G401.6 (cell line): ENCODE results near the gene CDK5RAP2.
A peak's percentile ranks its signal among the peaks of the same experiment; 100 is the strongest.
"Not testable (repeated sequence)": the region's sequence is repeated elsewhere in the genome, so short reads cannot be mapped to it uniquely, and the experiment has no call there.

Experiments used
- FAIRE-seq: peaks from 2 replicates; lab custom pipeline; 2012; peaks lifted over from hg19 to GRCh38; lab: Jason Lieb, UNC

The CDK5RAP2 gene

DNA sequence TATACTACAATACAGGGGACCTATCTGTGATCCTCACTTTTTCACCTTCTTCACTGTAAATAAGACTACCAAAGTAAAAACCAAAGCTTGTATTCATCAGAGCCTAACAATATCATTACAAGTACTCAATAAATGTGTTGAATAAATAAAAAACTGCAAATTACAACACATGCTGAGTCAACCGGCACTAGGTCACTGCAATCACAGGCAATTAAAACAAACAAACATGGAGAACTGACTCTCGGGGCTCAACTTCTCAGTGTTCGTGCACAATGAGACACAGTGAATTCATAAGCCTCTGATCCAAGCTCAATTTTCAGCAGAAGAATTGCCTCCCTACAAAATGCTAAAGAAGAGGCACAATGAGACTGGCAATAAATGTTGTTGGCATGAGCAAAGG is 69.2 kb downstream of the CDK5RAP2 start:
- no peak for FAIRE-seq

DNA sequence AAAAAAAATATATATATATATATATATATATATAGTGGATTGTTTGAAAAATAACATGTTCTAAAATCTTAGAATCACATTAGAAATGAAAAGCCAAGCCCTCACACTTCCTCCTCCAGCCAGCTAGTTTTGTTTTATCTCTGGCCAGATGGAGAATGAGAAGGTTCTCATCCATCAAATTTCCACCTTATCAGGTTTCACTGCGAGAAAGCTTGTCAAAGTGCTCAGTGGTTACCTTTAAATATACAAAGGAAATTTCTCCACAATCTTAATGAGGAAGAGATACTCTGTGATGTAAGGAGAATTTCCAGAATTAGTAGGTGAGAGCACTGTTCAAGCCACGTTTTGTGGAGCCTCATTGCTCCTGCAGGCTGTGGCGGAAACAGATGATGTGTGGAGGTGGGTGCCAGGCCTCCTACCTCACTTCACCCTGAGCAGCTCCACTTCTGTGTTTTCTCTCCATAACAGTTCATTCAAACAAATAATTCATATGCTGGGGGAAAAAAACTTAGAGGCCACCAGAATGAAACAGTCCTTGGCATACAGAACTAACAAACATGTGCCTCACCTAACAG is 71.9 kb downstream of the CDK5RAP2 start:
- no peak for FAIRE-seq

DNA sequence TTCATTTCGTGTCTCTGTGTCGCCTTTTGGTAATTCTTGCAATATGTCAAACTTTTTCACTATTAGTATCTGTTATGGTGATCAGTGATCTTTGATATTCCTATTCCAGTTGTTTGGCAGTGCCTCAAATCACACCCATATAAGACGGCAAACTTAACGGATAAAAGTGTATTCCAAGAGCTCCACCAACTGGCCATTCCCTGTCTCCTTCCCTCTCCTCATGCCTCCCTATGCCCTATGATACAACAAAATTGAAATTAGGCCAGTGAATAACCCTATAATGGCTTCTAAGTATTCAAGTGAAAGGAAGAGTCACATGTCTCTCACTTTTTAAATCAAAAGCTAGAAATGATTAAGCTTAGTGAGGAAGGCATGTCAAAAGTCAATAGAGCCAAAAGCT is 74.8 kb downstream of the CDK5RAP2 start:
- no peak for FAIRE-seq

DNA sequence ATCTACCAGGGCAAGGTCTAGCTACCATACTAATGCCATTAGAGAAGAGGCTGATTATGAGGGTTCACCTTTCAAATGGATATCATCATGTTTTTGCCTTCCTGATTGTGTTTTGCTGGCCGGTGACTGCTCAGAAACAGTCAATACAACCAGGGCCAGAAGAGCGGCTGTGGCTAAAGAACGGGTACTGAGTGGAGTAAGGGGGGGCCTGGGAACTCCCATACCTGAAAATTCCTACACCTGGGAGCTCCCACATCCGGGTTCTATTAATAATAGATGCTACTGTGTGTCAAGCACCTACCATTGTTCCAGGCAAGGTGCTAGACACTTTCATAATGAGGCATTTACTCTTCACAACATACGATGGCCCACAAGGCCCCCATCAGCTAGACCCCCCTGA is 79.2 kb downstream of the CDK5RAP2 start:
- no peak for FAIRE-seq

DNA sequence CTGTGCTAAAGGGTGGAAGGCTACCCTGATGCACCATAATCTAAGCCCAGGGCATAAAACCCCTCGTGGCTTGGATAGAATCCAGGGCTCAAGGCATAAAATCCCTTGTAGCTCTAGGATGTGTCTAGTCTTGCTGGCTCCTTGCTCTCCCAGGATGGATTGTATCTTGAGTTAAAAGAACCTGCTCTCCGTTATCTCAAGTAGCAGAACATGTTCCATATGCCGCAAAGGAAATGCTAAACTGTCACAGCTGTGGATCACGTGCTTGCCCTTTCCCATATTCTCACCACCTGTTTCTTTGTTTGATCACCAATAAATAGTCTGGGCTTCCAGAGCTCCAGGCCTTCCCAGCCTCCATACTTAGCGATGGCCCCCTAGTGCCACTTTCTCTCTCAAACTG is 82.1 kb downstream of the CDK5RAP2 start:
- not testable (repeated sequence) for FAIRE-seq

DNA sequence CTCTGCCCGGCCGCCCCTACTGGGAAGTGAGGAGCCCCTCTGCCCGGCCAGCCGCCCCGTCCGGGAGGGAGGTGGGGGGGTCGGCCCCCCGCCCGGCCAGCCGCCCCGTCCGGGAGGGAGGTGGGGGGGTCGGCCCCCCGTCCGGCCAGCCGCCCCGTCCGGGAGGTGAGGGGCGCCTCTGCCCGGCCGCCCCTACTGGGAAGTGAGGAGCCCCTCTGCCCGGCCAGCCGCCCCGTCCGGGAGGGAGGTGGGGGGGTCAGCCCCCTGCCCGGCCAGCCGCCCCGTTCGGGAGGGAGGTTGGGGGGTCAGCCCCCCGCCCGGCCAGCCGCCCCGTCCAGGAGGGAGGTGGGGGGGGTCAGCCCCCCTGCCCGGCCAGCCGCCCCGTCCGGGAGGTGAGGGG is 83.5 kb downstream of the CDK5RAP2 start:
- not testable (repeated sequence) for FAIRE-seq

DNA sequence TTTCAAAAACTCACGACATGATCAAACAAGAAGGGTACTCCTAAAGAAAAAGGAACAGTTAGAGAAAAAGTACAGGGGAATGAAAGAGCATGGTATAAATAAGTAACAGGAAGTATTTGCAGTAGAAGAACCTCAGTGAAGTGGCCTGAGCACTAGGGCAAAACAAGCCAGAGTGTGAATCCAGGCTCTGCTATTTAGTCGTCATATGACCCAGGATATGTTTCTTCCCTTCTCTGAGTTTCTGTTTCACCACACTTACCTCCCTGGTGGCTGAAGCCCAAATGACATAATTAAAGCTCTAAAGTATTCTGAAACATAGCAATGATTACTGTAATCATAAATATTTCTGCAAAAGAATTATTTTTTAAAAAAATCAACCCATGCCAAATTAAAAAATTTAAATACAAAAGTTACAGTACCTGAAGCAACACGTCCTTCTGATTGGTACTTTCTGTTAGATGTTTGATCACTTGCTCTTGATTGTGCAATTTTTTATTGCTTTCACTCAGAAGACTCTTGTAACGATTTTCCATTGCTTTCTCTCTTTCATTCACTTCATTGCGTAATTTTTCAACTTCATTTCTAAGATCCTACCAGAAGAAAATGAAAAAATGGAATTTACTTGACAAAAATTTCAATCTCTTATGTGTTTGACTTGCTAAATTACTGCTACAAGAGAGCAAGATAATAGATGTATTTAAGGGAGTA is 88.9 kb downstream of the CDK5RAP2 start:
- no peak for FAIRE-seq

DNA sequence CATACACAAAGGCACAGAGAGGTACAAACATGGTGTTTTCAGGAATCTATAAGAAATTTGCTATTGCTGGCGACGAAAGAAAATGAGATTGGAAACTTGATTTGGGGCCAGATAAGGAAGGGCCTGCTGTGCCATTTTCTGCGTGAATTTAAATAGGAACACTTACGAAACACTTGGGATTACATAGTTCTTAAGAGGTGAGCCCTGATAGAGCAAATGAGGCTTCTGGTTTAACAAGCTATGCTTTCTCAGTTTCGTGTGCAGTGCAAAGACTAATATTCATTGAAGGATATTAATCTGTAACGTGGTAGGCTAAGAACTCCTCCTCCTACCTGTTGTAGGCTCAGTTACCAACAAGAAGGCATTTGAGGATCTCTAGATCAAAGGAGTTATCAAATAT is 93.1 kb downstream of the CDK5RAP2 start:
- FAIRE-seq: no peak

DNA sequence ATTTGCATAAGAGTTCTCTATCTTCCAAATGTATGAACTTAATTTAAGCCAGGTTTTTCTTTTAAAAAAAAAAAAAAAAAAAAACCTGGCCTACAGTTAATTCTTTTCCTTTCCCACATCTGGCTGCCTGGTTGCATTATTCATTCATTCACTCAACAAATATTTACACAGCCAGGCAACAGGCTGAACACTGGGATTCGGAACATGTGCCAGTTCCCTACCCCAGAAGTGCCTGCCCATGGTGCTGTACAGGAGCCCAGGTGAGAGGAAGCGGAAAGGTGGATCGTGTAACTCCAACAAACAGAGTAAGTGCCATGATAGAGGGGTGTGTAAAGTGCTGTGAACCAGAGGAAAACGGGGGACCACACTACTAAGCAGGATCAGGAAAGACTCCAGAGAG is 93.6 kb downstream of the CDK5RAP2 start:
- FAIRE-seq: no peak

DNA sequence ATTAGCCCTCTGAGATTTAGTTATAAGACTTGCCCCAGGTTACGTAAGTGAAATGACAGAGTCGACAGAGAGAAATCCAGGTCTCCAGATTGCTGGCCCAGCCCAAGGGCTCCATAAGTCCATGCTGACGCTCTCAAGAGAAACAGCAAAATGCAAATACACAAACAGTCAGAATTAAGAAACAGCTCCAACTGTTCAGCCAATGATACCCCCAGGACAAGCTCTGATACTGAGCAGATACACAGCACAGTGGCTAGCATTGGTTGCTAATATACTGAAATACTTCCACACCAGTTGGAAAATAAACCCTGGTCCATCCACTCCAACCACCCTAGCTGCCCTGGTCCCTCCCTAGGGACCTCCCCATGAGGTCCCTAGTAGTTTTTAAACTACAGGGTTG is 94.2 kb downstream of the CDK5RAP2 start:
- no peak for FAIRE-seq

DNA sequence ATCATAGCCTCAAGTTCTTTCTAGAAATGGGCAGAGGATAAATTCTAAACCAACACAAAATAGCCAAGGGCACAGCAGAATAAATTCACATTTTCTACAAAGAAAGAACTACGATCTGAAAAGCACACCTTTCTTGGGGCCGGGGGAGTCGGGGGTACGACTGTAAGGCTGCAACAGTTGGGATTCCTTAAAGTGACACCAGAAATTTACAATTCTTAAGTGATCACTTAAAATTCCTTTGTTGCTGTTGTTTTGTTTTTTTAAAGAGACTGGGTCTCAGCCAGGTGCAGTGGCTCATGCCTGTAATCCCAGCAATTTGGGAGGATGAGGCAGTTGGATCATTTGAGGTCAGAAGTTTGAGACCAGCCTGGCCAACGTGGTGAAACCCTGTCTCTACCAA is 95.8 kb downstream of the CDK5RAP2 start:
- no peak for FAIRE-seq

DNA sequence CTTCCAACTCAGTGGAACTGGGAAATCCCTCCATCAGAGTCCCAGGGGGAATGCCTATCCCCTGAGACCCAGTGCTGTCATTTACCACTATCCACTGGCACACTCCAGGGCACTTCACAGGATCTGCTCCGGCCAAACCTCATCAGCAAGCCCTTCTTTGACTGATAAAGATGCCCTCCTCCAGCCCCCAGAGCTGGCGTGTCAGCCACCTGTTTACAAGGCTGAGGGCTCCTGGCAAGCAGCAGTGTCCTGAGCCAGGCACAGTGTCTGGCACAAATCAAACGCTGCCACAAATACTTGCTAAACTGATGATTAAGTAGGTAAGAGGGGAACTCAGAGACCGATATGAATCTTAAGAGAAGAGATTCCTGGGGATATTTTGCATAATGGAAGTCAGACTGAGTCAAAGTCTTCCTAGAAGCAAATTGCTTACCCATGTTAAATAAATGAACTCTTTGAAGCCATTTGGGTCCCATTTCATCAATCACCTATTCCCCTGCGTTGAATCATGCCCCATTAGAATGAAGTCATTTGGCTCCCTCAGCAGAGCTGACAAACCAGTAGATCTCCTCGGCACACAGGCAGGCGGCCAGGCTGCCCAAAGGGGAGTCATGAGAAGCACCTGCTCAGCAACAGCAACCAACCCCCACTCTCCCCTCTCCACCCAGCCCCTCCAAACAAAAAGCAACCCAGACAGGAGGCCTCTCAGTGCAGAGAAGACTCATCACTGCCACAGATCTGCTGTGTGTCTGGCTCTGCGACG is 97.4 kb downstream of the CDK5RAP2 start:
- FAIRE-seq: no peak

DNA sequence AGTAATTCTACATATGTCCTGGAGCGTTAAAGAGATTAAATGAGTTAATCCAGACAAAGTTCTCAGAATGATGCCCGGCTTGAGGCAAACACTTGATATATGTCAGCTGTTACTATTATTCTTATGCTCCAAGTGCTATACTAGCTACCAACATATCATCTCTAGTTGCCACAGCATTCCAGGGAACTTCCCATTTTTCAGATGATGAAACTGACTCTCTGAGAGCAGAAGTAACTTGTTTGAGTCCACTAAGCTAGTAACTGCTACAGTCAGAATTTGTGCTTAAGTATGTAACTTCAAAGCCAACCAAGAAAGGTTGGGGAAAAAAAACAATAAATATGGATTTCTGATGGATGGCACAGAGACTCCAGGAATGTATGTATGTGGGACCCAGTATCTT is 98.1 kb downstream of the CDK5RAP2 start:
- no peak for FAIRE-seq

DNA sequence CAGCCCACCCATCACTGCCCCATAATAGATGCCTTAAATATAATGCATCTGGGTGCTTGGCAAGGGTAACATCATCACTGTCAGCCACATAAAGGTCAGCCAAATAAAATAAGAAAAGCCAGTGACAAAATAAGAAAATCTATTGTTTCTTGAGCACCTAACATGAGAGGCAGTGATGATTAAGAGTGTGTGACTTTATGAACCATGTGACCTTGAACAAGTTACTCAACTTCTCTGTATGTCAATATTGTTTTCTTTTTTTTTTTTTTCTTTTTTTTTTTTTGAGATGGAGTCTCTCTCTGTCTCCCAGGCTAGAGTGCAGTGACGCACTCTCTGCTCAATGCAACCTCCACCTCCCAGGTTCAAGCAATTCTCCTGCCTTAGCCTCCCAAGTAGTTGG is 98.7 kb downstream of the CDK5RAP2 start:
- no peak for FAIRE-seq

DNA sequence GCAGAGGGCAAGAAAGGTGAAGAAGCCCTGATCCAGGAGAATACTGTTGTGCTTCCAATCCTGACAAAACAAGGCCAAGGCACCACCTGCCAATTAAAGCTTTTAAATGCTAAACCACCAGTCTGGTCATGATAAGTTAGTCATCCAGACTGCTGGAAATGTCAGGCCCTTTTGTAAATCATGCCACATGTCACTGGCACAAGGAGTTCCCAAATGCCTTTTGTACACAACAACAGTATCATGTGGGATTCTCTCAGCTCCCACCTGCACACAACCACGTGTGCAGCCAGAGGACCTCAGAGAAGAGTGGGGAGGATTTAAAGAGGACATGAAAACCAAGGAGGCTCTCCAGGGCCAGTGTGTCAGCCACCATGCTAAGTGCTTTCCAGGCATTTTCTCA is 99.3 kb downstream of the CDK5RAP2 start:
- FAIRE-seq: no peak

DNA sequence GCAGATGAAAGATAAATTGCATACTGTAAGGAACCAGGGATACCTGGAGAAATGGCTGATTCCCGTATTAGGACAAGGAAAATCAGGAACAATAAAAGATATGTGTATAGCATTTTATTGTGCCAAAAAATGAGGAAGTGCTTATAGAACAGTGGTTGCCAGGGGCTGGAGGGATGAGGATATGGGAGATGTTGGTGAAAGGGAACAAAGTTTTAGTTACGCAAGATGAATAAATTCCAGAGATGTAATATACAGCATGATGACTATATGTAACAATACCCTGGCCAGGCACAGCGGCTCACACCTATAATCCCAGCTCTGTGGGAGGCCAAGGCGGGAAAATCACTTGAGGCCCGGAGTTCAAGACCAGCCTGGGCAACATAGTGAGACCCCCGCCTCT is 101.8 kb downstream of the CDK5RAP2 start:
- FAIRE-seq: no peak

DNA sequence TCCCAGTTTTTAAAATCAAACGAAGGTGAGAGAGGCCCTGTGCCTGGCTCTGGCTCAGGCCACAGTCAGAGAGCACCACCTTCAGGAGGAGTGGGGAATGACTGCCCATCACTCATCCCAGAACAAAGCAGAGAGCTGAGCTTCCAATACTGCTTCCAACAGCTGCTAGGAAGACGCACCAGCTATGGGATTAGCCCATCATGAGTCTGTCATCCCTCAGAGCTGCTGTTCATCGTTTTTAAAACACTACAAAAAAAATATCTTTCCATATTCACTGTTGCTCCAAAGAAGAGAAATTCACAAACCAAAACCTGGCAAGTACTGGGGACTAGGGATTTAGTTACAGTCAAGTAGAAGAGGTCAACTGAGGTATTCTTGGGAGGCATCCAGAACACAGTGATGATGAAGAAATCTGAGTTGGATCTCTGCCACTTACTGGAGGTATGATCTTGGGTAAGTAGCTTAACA is 102.4 kb downstream of the CDK5RAP2 start:
- peak; percentile 69 for FAIRE-seq

DNA sequence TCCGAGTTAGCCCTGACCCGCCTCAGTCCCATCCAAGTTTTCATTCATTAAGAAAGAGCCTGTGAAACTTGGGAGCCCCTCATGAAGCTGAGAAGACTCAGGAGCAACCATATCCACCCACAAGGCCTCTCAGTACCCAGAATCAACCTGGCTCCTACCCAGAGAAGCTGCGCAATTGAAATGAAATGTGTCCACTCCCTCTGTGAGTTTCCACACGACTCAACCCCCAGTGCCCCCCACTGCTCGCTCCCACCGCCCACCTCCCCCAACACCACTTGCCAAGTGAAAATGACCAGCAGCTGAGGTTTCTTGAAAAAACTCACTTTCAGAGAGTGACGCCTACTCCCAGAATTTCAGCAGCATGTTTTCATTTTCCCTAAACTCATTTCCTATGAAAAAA is 104.6 kb downstream of the CDK5RAP2 start:
- FAIRE-seq: no peak

DNA sequence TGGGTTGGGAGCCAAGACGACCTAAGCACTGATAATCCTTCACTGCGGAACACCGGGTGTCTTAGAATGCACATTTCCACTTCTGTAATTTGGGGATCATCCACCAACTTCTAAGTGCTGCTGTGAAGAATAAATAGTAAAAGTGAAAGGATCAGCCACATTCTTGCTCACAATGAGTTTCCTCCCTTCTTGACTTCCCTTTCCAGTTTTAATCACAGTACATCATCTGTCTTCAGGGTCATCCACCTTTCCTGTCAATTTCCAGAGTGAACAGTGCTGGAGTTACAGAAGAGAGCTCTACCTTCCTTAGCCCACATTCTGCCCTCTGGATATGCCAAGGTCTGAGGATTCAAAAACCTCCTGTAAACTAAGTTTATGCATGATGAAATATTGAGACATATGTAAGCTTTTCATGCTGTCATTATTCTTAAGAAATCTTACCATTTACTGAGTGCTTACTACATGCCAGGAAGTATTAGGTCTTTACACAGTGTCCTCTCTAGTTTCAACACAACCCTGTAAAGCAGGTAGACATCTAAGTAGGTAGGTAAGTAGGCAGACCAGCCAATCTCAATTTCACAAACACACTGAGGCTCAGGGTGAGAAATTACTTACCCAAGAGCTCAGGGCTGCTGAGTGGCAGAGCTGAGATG is 105.2 kb downstream of the CDK5RAP2 start:
- FAIRE-seq: no peak

DNA sequence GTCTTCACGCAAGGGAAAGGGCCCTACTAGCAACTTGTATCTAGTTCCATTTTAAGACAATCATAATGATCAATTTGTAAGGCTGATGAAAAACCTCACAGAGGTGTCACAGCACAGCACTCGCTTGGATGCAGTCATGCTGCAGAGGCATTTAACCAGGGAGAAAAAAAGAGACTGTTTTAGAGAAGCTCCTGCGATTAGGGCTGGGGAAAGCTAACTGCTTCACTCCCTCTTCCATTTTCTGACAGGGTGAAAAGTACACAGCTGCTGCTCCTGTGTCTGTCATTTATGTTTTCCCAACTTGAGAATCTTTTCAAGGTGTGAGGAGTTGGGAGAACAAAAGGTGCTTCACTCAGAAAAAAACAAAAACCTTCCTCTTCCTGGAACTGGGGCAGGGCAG is 106.4 kb downstream of the CDK5RAP2 start:
- no peak for FAIRE-seq

DNA sequence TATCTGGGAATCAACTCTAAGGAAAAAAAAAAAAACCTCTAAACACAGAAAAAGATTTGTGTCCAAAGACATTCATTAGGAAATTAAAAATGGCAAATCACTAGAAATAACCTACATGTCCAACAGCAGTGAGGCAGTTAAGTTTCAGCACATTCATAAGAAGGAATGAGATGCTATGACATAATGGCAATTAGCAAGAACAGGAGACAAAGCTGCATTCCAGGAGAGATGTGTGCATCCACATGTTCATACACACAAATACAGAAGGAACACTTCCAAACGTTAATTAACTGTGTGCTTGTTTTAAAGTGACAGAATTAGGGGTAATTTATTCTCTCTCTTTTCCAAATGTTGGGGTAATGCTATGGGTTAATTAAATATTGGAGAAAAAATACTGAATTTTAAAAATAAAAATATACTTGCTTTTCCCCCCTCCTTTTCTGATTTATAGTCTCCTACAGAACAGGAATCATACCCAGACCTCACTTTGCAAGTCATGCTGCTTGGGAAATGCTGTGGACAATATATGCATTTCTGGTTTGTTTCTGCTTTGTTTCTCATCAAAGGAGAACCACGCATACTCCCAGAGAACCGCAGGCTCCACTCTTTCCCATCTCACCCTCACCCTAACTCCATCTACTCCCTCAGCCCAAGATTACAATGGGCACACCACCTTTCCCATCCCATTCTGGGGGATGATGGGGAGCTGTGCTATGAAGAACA is 114.1 kb downstream of the CDK5RAP2 start:
- no peak for FAIRE-seq

DNA sequence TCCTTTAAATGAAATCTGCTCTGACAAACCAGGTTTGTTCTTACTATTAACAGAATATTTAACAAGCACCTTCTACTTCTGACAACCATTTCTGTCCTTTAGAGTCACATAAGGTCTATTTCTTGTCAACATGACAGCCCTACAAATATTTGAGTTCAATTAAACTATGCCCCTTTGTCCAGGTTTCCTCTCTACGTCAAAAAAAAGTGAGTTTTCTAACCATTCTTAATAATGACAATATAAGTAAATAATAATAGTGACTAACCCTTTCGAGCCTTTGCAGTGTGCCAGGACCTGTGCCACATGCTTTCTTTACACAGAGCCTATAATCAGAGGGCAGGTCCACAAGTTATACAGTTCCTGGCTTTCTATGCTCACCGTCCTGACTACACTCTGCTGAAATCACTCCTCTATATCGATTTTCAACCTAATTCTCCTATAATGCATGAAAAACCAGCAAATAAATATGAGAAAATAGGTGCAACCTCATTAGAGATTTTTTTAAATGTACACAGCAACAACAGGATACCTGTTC is 115.0 kb downstream of the CDK5RAP2 start:
- FAIRE-seq: no peak
